Measurements from ENCODE around the gene NOD2.

The NOD2 gene

GRCh38 chr16:50671644-50672260, 21.7 kb upstream of the NOD2 start:
- no peak for DNase-seq

GRCh38 chr16:50673496-50674275, 19.7 kb upstream of the NOD2 start:
- DNase-seq, result no peak

- DNase-seq, result no peak
Observed at GRCh38 chr16:50674831-50675230, 18.6 kb upstream of the NOD2 start.

- DNase-seq, result no peak
Observed at GRCh38 chr16:50675686-50676610, 17.5 kb upstream of the NOD2 start.

GRCh38 chr16:50676684-50677225, 16.7 kb upstream of the NOD2 start:
- DNase-seq, result no peak

- DNase-seq, result no peak
Observed at GRCh38 chr16:50677351-50677750, 16.1 kb upstream of the NOD2 start.

- no peak for DNase-seq
Observed at GRCh38 chr16:50678531-50678930, 14.9 kb upstream of the NOD2 start.

GRCh38 chr16:50679266-50679665, 14.1 kb upstream of the NOD2 start:
- no peak for DNase-seq

- DNase-seq, result no peak
Observed at GRCh38 chr16:50679676-50680555, 13.5 kb upstream of the NOD2 start.

GRCh38 chr16:50680556-50680893, 12.9 kb upstream of the NOD2 start:
- DNase-seq, result no peak

GRCh38 chr16:50681021-50681885, 12.2 kb upstream of the NOD2 start, which contains the start of gene SNX20:
TSS of gene SNX20 (minus strand) at chr16:50681312. CDS start at chr16:50677526, 3,786 bp downstream.
- DNase-seq, result no peak

- no peak for DNase-seq
Observed at GRCh38 chr16:50683689-50684374, 9.6 kb upstream of the NOD2 start.

GRCh38 chr16:50684823-50685461, 8.5 kb upstream of the NOD2 start:
- DNase-seq, result no peak

- DNase-seq, result no peak
Observed at GRCh38 chr16:50685462-50686063, 7.8 kb upstream of the NOD2 start.

- no peak for DNase-seq
Observed at GRCh38 chr16:50688083-50688482, 5.3 kb upstream of the NOD2 start.

GRCh38 chr16:50688867-50689266, 4.5 kb upstream of the NOD2 start:
- no peak for DNase-seq

GRCh38 chr16:50690177-50690576, 3.2 kb upstream of the NOD2 start:
- DNase-seq, result no peak

- no peak for DNase-seq
Observed at GRCh38 chr16:50692644-50692998, 785 bp upstream of the NOD2 start.

GRCh38 chr16:50694206-50694605, 800 bp downstream of the NOD2 start:
- DNase-seq, result no peak

All from T1000 (cell line).